ENCODE measurements around the gene GAB1. TPM values are rescaled to one million over a fixed set of nuclear protein-coding genes. Genes with fewer than 3 reads are reported as not detected.

GAB1 gene
- total and polyA plus RNA-seq, 9 donors, result 10.7 to 50.3 (median 32.4) TPM

DNA sequence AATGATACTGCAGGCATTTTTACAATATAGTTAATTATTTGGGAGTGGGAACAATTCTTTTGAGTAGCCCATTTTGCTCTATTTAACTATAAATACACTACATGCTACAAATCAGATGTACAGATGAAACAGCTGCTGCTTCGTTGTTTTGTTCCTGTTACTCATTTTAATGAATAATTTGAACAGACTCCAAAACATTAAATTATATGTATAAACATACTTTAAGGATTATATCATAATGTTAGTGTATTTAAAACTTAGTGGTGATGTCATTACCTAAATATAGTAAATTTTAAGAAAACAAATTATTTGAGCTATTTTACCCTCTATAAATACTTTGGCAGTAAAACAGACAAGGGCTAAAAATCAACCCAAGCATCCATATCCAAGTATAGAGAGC, 60.7 kb downstream of the GAB1 start:
- intact Hi-C loops (cut with DNase I), result loop anchor here in 3 of 4 donors (10.0 kb wide), 2 partner anchors 53 to 63 kb away; partner anchors contain the start of gene GAB1 (in 2 of the 3)
- H3K9me3 ChIP-seq, result no peaks in the 10 kb centered on the region
- peaks cover 13% of the 10 kb centered on the region for H3K4me1 ChIP-seq (ENCODE audit: insufficient read depth)
- H3K4me3 ChIP-seq, result no peak overlapping the region
- no peaks in the 10 kb centered on the region for H3K27me3 ChIP-seq
- 31 to 39% (median 34%) methylated on average over 1 of the region's 1 CpG for WGBS, 3 donors
- H3K27ac ChIP-seq, result no peak overlapping the region
- H3K36me3 ChIP-seq, result no peaks in the 10 kb centered on the region
- no peak for DNase-seq
- no peak for TF ChIP-seq POLR2A (IDR thresholded peaks at IDR 0.05)
- TF ChIP-seq, protein P1, sequence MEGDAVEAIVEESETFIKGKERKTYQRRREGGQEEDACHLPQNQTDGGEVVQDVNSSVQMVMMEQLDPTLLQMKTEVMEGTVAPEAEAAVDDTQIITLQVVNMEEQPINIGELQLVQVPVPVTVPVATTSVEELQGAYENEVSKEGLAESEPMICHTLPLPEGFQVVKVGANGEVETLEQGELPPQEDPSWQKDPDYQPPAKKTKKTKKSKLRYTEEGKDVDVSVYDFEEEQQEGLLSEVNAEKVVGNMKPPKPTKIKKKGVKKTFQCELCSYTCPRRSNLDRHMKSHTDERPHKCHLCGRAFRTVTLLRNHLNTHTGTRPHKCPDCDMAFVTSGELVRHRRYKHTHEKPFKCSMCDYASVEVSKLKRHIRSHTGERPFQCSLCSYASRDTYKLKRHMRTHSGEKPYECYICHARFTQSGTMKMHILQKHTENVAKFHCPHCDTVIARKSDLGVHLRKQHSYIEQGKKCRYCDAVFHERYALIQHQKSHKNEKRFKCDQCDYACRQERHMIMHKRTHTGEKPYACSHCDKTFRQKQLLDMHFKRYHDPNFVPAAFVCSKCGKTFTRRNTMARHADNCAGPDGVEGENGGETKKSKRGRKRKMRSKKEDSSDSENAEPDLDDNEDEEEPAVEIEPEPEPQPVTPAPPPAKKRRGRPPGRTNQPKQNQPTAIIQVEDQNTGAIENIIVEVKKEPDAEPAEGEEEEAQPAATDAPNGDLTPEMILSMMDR (IDR thresholded peaks at IDR 0.05), result no peak
- no peak for TF ChIP-seq EP300 (IDR thresholded peaks at IDR 0.05)

DNA sequence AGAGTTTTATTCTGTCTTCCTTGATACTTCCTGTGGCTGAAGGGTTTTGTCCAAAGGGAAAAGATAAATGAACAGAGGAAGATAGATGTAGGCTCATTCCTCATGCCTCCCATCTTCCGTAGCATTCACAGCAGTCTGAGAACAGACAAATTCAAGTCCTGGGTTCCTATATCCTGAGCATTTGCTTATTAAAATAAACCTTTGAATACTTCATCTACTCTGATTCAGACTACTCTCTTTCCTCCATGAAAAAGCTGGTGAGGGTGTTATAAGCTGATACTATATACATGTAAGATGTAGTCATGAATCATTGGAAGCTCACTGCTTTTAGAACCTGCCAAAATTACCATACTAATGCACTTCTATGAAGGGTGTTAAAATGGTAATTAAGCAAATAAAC, 61.2 kb downstream of the GAB1 start:
- no peaks in the 10 kb centered on the region for H3K9me3 ChIP-seq
- intact Hi-C loops (cut with DNase I), result loop anchor here in 3 of 4 donors (10.0 kb wide), 2 partner anchors 53 to 63 kb away; partner anchors contain the start of gene GAB1 (in 2 of the 3)
- DNase-seq, result no peak
- no peak overlapping the region for H3K4me3 ChIP-seq
- peaks cover 15% of the 10 kb centered on the region for H3K4me1 ChIP-seq (ENCODE audit: insufficient read depth)
- WGBS, 3 donors, result 60 to 88% (median 67%) methylated on average over 1 of the region's 1 CpG
- no peak for TF ChIP-seq EP300 (IDR thresholded peaks at IDR 0.05)
- TF ChIP-seq, protein P1 (IDR thresholded peaks at IDR 0.05), result no peak
- TF ChIP-seq POLR2A (IDR thresholded peaks at IDR 0.05), result no peak
- H3K36me3 ChIP-seq, result no peaks in the 10 kb centered on the region
- no peaks in the 10 kb centered on the region for H3K27me3 ChIP-seq
- H3K27ac ChIP-seq, result no peak overlapping the region

DNA sequence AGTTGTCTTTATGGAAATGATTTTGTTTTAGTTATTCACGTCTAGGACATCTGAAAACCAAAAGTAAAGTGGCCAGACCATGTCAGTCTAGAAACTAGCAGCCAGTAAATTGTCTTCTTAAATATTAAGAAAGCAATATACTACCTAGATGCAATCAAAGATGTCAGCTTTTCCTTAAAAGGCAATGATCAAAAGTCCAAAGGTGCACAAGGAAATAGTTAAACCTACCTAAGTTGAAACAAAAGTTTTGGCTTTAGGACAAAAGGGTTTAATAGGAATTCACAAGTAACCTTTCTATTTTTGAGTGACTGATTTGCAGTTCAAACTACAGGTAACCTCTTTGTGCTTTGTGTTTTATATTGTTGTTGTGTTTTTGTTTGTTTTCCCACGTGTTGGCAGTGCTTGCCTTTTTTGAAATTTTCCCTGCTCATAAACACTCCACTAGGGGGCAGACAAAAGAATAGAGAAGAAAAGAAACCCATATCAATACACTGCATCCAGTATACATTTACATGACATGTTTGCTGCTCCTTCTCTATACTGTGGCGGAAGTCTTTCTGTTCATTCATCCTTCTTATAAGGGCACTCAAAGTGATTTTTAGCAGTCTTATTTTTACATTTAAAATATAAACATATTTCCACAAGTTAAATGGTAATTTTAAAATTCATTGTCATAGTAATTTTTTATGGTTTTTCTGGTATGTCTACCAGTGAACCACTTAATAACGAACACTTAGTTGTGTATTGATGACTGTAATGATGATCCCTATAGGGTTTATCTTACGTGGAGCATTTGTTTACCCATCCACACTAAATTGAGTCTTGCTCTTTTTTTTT, 62.7 kb downstream of the GAB1 start:
- DNase-seq, result no peak
- no peaks in the 10 kb centered on the region for H3K36me3 ChIP-seq
- TF ChIP-seq, protein P1 (IDR thresholded peaks at IDR 0.05), result peak in 1 of 3 donors; percentile 50
- no peak for TF ChIP-seq POLR2A (IDR thresholded peaks at IDR 0.05)
- no peaks in the 10 kb centered on the region for H3K27me3 ChIP-seq
- intact Hi-C loops (cut with DNase I), result loop anchor here in 3 of 4 donors (10.0 kb wide), 2 partner anchors 55 to 65 kb away; partner anchors contain the start of gene GAB1 (in 2 of the 3)
- no peaks in the 10 kb centered on the region for H3K9me3 ChIP-seq
- no peak overlapping the region for H3K4me3 ChIP-seq
- peaks cover 21% of the 10 kb centered on the region for H3K4me1 ChIP-seq (ENCODE audit: insufficient read depth)
- no peak overlapping the region for H3K27ac ChIP-seq
- 74 to 79% (median 75%) methylated on average over 5 of the region's 5 CpGs for WGBS, 3 donors

DNA sequence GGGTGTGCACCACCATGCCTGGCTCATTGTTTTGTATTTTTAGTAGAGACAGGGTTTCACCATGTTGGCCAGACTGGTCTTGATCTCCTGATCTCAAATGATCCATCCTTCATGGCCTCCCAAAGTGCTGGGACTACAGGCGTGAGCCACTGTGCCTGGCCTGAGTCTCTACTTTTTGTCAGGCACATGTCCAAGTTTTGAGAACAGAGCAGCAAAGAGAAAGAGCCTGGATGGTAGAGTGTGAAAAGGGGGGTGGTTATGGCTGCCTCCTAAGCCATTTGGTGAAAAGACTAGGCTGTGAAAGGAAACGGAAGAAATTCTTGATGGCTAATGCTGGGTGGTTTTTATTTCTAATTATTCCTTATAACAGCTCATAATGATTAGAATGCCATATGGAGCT, 63.4 kb downstream of the GAB1 start:
- Histone ChIP-seq H3K4me1 (ENCODE audit: insufficient read depth) (peaks cover 26% of the 10 kb centered on the region), H3K9me3 (no peaks in the 10 kb centered on the region), H3K27me3 (no peaks in the 10 kb centered on the region), H3K4me3 (no peak overlapping the region), H3K27ac (no peak overlapping the region), H3K36me3 (no peaks in the 10 kb centered on the region)
- no peak for DNase-seq
- 43 to 62% (median 53%) methylated on average over 2 of the region's 2 CpGs for WGBS, 3 donors
- intact Hi-C loops (cut with DNase I), result loop anchor here in 1 of 4 donors (5.0 kb wide), 1 partner anchor 63 kb away; the partner anchor contains the start of gene GAB1
- no peak for TF ChIP-seq POLR2A (IDR thresholded peaks at IDR 0.05)
- no peak for TF ChIP-seq EP300 (IDR thresholded peaks at IDR 0.05)
- TF ChIP-seq, protein P1 (IDR thresholded peaks at IDR 0.05), result no peak

All from ovary (tissue), 9 donors.